Body of pancreas (tissue), 4 donors: ENCODE results near the gene RIPK4. TPM values are rescaled to one million over a fixed set of nuclear protein-coding genes. Genes with fewer than 3 reads are reported as not detected.

Experiments
- ATAC-seq: fragments of 150-250 bp; one replicate; pipeline ENCODE4 v1.9.1; 2016
- DNase-seq, 4 donors: peaks; one replicate each; pipeline ENCODE4 v3.0.0-alpha.2; 2019
- H3K27ac ChIP-seq, 4 donors: fragments of 200-600 bp; sonication (generic); 1 replicate in 3 of 4; 2 replicates in 1 of 4; pipeline versions ENCODE4 v1.5.1 to v1.6.1; 2016 to 2019; ENCODE audit warnings: mild to moderate bottlenecking in 1 of 4, mixed read lengths in 1 of 4, moderate library complexity in 1 of 4
- H3K27me3 ChIP-seq, 2 donors: fragments of 200-600 bp; sonication (generic); one replicate each; pipeline ENCODE4 v1.6.0; 2016; ENCODE audit warnings: mild to moderate bottlenecking in 1 of 2
- H3K36me3 ChIP-seq, 2 donors: fragments of 200-600 bp; sonication (generic); replicated peaks in 1 of 2; 2 replicates each; pipeline ENCODE4 v1.5.1; 2016; ENCODE audit warnings: low read depth in 2 of 2; ENCODE audit not compliant: insufficient read depth in 1 of 2
- H3K4me1 ChIP-seq: fragments of 200-600 bp; sonication (generic); one replicate; pipeline ENCODE4 v1.6.0; 2016
- H3K4me3 ChIP-seq, 2 donors: fragments of 200-600 bp; sonication (generic); 1 replicate in 1 of 2; 2 replicates in 1 of 2; pipeline ENCODE4 v1.5.1; 2016 to 2019
- H3K9me3 ChIP-seq, 3 donors: fragments of 200-600 bp; sonication (generic); 1 replicate in 2 of 3; 2 replicates in 1 of 3; pipeline ENCODE4 v1.5.1; 2016
- POLR2A ChIP-seq, 3 donors: fragments of 450-650 bp; IDR thresholded peaks; one replicate each; pipeline ENCODE4 v1.6.1; 2016; ENCODE audit warnings: antibody characterized with exemption in 3 of 3, mild to moderate bottlenecking in 2 of 3
- WGBS, 2 donors: methylation state at CpG; one replicate each; pipeline ENCODE4 v1.1.5; 2017; 5-methylcytosine and 5-hydroxymethylcytosine counted together
- intact Hi-C: fragments of 100-400 bp; cut with DNase I; formaldehyde crosslinking; loops from one replicate; pipeline ENCODE4 v1.15.1; 2023
- total RNA-seq, 2 donors: library from RNA; depleted of rRNA; stranded (reverse); fragments of >200 nt; gene quantifications; one replicate each; pipeline ENCODE4 v1.1.0, GENCODE V29; 2016
- TF ChIP-seq, protein P1 (sequence below), 7 experiments: fragments of 450-650 bp in 4 of 7; fragments of 200-600 bp in 3 of 7; sonication (generic) in 3 of 7; IDR thresholded peaks; one replicate each; pipeline ENCODE4 v1.5.1; 2016 to 2019; ENCODE audit warnings: antibody characterized with exemption in 7 of 7

The RIPK4 gene
- total RNA-seq: 10 to 100 TPM; 14.5 to 18.1 TPM

DNA sequence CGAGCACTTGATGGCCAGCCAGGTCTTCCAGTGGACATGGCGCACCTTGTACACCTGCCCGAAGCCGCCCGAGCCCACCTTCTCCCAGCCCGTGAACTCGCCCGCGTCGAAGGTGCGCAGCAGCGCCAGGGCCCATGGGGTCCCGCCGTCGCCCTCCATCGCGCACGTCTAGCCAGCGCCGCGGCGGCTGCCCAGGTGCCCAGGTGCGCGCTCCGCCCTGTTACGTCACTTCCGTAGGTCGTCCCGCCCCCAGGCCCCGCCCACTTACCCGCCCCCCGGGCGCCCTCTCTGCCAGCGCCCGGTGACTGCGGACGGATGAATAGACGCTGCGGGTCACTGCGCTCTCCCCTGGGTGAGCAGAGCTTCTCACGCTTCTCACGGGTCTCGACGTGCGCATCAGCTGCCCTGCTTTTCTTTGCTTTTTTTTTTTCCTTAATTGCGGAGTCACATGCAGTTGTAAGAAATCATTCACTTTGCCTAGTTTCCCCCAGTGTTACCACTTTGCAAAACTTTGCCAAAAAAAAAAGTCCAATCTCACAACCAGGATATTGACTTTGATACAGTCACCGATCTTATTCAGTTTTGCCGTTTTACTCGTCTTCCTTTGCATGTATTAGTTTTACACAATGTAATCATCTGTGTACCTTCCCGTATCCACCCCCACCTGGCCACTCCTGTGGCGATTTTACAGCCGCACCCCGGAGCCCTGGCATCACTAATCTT is at the start of gene RIPK4:
Gene RIPK4, minus strand, starts transcription at position 170 of the 723 bp plus-strand sequence. Its CDS starts 11 bp downstream, at position 159.
- H3K36me3 ChIP-seq: no peaks in the 10 kb centered on the region

DNA sequence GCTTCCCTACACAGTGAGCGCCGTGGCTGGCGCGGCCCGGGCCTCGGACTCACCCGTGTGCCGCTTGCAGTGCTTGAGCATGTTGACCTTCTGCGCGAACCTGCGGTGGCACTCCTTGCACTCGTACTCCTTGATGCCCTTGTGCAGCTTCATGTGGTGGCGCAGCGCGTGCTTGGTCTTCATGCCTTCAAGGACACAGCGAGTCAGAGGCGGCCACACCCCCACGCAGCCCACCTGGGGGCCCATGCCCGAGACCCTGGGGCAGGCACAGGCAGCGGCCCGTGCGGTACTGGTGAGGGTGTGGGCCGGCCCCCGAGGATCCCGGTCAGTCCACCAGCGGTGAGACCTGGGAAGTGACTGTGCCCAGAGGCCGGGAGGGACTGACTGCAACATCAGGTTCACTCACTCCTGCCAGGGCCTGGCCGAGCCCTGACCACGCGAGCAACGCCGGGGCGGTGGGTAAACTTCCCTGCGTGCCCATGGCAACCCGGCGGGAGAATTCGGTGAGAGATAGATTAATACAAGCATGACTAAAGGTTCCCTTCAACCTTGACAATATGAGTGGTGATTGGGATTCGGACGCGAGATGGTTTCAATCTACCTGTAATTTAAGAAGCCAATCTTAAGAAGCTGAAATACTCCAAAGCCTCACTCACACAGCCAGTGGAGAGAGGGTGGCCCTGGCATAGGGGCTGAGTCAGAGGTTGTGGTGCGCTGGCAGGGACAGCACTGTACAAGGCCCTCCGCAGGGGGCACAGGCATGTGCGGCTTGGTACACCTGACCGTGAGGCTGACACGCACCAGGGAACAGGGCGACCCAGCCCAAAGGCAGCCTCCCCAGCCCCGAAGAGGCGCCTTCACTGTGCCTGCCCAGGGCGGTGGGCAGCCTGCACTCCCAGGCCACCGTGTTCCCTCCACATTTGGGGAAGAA is 49.1 kb upstream of the RIPK4 start:
- no peak for DNase-seq
- 87 to 96% methylated on average over 20 to 49 of the region's 50 CpGs for WGBS, 2 donors
- no peaks in the 10 kb centered on the region for H3K9me3 ChIP-seq
- peaks cover 0 to 5% of the 10 kb centered on the region in 2 donors for H3K36me3 ChIP-seq
- peaks cover 7% of the 10 kb centered on the region for H3K4me1 ChIP-seq
- no peak overlapping the region for H3K27ac ChIP-seq
- no peaks in the 10 kb centered on the region for H3K27me3 ChIP-seq
- TF ChIP-seq, protein P1, sequence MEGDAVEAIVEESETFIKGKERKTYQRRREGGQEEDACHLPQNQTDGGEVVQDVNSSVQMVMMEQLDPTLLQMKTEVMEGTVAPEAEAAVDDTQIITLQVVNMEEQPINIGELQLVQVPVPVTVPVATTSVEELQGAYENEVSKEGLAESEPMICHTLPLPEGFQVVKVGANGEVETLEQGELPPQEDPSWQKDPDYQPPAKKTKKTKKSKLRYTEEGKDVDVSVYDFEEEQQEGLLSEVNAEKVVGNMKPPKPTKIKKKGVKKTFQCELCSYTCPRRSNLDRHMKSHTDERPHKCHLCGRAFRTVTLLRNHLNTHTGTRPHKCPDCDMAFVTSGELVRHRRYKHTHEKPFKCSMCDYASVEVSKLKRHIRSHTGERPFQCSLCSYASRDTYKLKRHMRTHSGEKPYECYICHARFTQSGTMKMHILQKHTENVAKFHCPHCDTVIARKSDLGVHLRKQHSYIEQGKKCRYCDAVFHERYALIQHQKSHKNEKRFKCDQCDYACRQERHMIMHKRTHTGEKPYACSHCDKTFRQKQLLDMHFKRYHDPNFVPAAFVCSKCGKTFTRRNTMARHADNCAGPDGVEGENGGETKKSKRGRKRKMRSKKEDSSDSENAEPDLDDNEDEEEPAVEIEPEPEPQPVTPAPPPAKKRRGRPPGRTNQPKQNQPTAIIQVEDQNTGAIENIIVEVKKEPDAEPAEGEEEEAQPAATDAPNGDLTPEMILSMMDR (IDR thresholded peaks at IDR 0.05): no peak
- no peak for TF ChIP-seq POLR2A (IDR thresholded peaks at IDR 0.05)
- H3K4me3 ChIP-seq: no peak overlapping the region
- intact Hi-C loops: loop anchor here (5.0 kb wide), 1 partner anchor 301 kb away; no protein-coding TSS in a partner anchor
- no peak for ATAC-seq

More for the DNA sequence above, at the start of gene RIPK4:
- Histone ChIP-seq H3K4me1 (peaks cover 59% of the 10 kb centered on the region), H3K27me3 (no peaks in the 10 kb centered on the region), H3K9me3 (no peaks in the 10 kb centered on the region), H3K4me3 (peak within 1 kb of the TSS; percentile 52 to 54), H3K27ac (peak within 1 kb of the TSS; percentile 90 to 97 (median 95))
- TF ChIP-seq POLR2A (IDR thresholded peaks at IDR 0.05): peak; percentile 95 to 98 (median 98)
- TF ChIP-seq, protein P1 (IDR thresholded peaks at IDR 0.05): no peak
- ATAC-seq: peak; percentile 84
- 2 to 3% methylated on average over 28 to 42 of the region's 53 CpGs for WGBS, 2 donors
- intact Hi-C loops: no loop called here
- peak; percentile 90 to 95 (median 94) for DNase-seq

DNA sequence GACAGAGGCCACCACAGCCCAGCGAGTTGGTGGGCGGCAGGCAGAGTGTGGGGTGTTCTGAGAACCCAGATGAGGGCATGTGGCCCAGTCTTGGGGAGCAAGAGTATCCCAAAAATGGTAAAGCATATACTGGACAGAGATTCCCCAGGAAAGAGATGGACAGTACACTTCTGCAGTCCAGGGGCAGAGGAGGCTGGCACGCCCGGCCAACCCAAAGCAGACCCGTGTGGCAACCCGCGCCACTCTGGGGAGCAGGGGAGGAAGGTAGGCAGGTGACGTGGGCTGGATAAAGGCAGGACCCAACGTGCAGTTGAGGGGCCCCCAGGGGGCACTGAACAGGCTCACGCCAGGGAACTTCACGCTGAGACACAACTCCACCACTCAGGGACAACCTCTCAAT is 46.4 kb upstream of the RIPK4 start:
- Histone ChIP-seq H3K9me3 (no peaks in the 10 kb centered on the region), H3K27ac (no peak overlapping the region), H3K27me3 (no peaks in the 10 kb centered on the region), H3K4me1 (peaks cover 7% of the 10 kb centered on the region), H3K4me3 (no peak overlapping the region), H3K36me3 (peaks cover 0 to 6% of the 10 kb centered on the region in 2 donors)
- intact Hi-C loops: no loop called here
- DNase-seq: no peak
- ATAC-seq: no peak
- WGBS, 2 donors: 91 to 93% methylated on average over 7 to 11 of the region's 11 CpGs
- TF ChIP-seq, protein P1 (IDR thresholded peaks at IDR 0.05): no peak
- no peak for TF ChIP-seq POLR2A (IDR thresholded peaks at IDR 0.05)

DNA sequence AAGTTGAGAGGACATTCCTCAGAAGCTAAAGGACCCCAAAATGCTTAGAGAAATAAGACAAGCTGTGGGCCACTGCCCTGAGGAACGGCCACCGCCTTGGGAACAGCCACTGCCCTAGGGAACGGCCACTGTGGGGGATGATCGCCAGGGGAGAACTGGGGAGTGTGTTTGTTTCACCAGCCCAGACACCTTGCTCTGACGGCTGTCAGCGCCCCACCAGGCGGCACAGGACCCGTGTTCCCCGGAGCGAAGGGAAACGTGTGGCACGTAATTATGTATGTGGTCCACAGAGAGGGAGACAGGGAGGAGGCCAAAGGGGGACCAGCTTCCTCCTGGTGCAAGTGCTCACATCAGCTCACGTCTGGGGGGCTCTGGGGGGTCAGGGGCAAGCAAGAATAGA is 45.8 kb upstream of the RIPK4 start:
- H3K36me3 ChIP-seq: peaks cover 0 to 6% of the 10 kb centered on the region in 2 donors
- no peaks in the 10 kb centered on the region for H3K27me3 ChIP-seq
- TF ChIP-seq, protein P1 (IDR thresholded peaks at IDR 0.05): no peak
- no peak for TF ChIP-seq POLR2A (IDR thresholded peaks at IDR 0.05)
- no peak overlapping the region for H3K4me3 ChIP-seq
- no peak for ATAC-seq
- no peak overlapping the region for H3K27ac ChIP-seq
- H3K9me3 ChIP-seq: no peaks in the 10 kb centered on the region
- intact Hi-C loops: no loop called here
- 84 to 90% methylated on average over 13 of the region's 13 CpGs for WGBS, 2 donors
- peaks cover 7% of the 10 kb centered on the region for H3K4me1 ChIP-seq
- no peak for DNase-seq
